ENCODE data around the gene AGMO.

The AGMO gene

GRCh38 chr7:15470825-15471668 is 90.8 kb downstream of the AGMO start:
- Histone ChIP-seq H3K27me3 (no peaks in the 10 kb centered on the region), H3K36me3 (no peaks in the 10 kb centered on the region), H3K4me1 (ENCODE audit: control insufficient read depth in 1 of 2, insufficient read depth in 1 of 2, low read depth in 1 of 2, low read length in 1 of 2) (no peaks in the 10 kb centered on the region), H3K4me3 (ENCODE audit: low read depth in 1 of 2, low read length in 1 of 2) (no peak overlapping the region), H3K27ac (no peak overlapping the region), H3K9me3 (no peaks in the 10 kb centered on the region)
- no peak for TF ChIP-seq CTCF (IDR thresholded peaks at IDR 0.05)

- Histone ChIP-seq H3K4me1 (ENCODE audit: control insufficient read depth in 1 of 2, insufficient read depth in 1 of 2, low read depth in 1 of 2, low read length in 1 of 2) (no peaks in the 10 kb centered on the region), H3K9me3 (no peaks in the 10 kb centered on the region), H3K27ac (no peak overlapping the region), H3K36me3 (no peaks in the 10 kb centered on the region), H3K27me3 (no peaks in the 10 kb centered on the region), H3K4me3 (ENCODE audit: low read depth in 1 of 2, low read length in 1 of 2) (no peak overlapping the region)
- no peak for TF ChIP-seq CTCF (IDR thresholded peaks at IDR 0.05)
Measured at GRCh38 chr7:15464667-15465121, 97.1 kb downstream of the AGMO start.

- no peak overlapping the region for H3K27ac ChIP-seq
- H3K36me3 ChIP-seq: no peaks in the 10 kb centered on the region
- no peak for TF ChIP-seq CTCF (IDR thresholded peaks at IDR 0.05)
- H3K4me3 ChIP-seq (ENCODE audit: low read depth in 1 of 2, low read length in 1 of 2): no peak overlapping the region
- H3K27me3 ChIP-seq: no peaks in the 10 kb centered on the region
- no peaks in the 10 kb centered on the region for H3K9me3 ChIP-seq
- H3K4me1 ChIP-seq (ENCODE audit: control insufficient read depth in 1 of 2, insufficient read depth in 1 of 2, low read depth in 1 of 2, low read length in 1 of 2): no peaks in the 10 kb centered on the region
Measured at GRCh38 chr7:15463801-15464666, 97.8 kb downstream of the AGMO start.

GRCh38 chr7:15462721-15463389 is 99.0 kb downstream of the AGMO start:
- Histone ChIP-seq H3K9me3 (no peaks in the 10 kb centered on the region), H3K36me3 (no peaks in the 10 kb centered on the region), H3K4me3 (ENCODE audit: low read depth in 1 of 2, low read length in 1 of 2) (no peak overlapping the region), H3K27me3 (no peaks in the 10 kb centered on the region), H3K4me1 (ENCODE audit: control insufficient read depth in 1 of 2, insufficient read depth in 1 of 2, low read depth in 1 of 2, low read length in 1 of 2) (no peaks in the 10 kb centered on the region), H3K27ac (no peak overlapping the region)
- TF ChIP-seq CTCF (IDR thresholded peaks at IDR 0.05): no peak

- H3K9me3 ChIP-seq: no peaks in the 10 kb centered on the region
- no peaks in the 10 kb centered on the region for H3K27me3 ChIP-seq
- no peak overlapping the region for H3K27ac ChIP-seq
- no peaks in the 10 kb centered on the region for H3K4me1 ChIP-seq (ENCODE audit: control insufficient read depth in 1 of 2, insufficient read depth in 1 of 2, low read depth in 1 of 2, low read length in 1 of 2)
- TF ChIP-seq CTCF (IDR thresholded peaks at IDR 0.05): no peak
- no peaks in the 10 kb centered on the region for H3K36me3 ChIP-seq
- H3K4me3 ChIP-seq (ENCODE audit: low read depth in 1 of 2, low read length in 1 of 2): no peak overlapping the region
Measured at GRCh38 chr7:15461576-15461975, 100.2 kb downstream of the AGMO start.

All from neutrophil (primary cell).